K562 (cell line): ENCODE data around the gene ORAI3. TPM values are rescaled to one million over a fixed set of nuclear protein-coding genes. Genes with fewer than 3 reads are reported as not detected.

Experiments
- ARID3A ChIP-seq: IDR thresholded peaks from 2 replicates; pipeline ENCODE4 v1.6.1; 2012; ENCODE audit warnings: low read depth, low read length, improper control_type of control experiment, borderline replicate concordance
- CTCFL ChIP-seq: IDR thresholded peaks from 2 replicates; pipeline ENCODE4 v1.6.1; 2011; ENCODE audit warnings: borderline replicate concordance, low read depth, mild to moderate bottlenecking, moderate library complexity, low read length; ENCODE audit not compliant: insufficient read depth, poor library complexity, severe bottlenecking
- FOXP1 ChIP-seq: sonication (generic); formaldehyde crosslinking; IDR thresholded peaks from 2 replicates; pipeline ENCODE4 v1.8.0; 2022; ENCODE audit warnings: mild to moderate bottlenecking, missing genetic modification reagents
- HDAC8 ChIP-seq: fragments of 450-650 bp; IDR thresholded peaks from 2 replicates; pipeline ENCODE4 v1.6.1; 2016; ENCODE audit warnings: mild to moderate bottlenecking, missing genetic modification characterization, moderate library complexity, missing compliant biosample characterization
- HLTF ChIP-seq: fragments of 450-650 bp; IDR thresholded peaks from 2 replicates; pipeline ENCODE4 v1.6.1; 2016
- KDM5B ChIP-seq: fragments of 200-600 bp; sonication (generic); IDR thresholded peaks from 2 replicates; pipeline ENCODE4 v1.6.1; 2012; ENCODE audit warnings: low read depth, mild to moderate bottlenecking, moderate library complexity, low read length, control low read depth, inconsistent platforms; ENCODE audit not compliant: insufficient replicate concordance
- LARP7 ChIP-seq: fragments of 450-650 bp; IDR thresholded peaks from 2 replicates; pipeline ENCODE4 v1.6.1; 2016
- MYBL2 ChIP-seq, 2 experiments: fragments of 450-650 bp in 1 of 2; sonication (generic) in 1 of 2; formaldehyde crosslinking in 1 of 2; IDR thresholded peaks; 2 replicates each; pipeline versions ENCODE4 v1.6.1 to v1.8.1; 2017 to 2022; ENCODE audit warnings: borderline replicate concordance in 1 of 2, inconsistent platforms in 1 of 2, low read depth in 1 of 2, mild to moderate bottlenecking in 1 of 2, missing genetic modification reagents in 1 of 2, moderate library complexity in 1 of 2
- NR4A1 ChIP-seq, 2 experiments: fragments of 250-450 bp in 1 of 2; fragments of 450-650 bp in 1 of 2; sonication (Bioruptor Pico) in 1 of 2; IDR thresholded peaks; 2 replicates each; pipeline versions ENCODE4 v1.4.0 to v1.6.1; 2016 to 2020; ENCODE audit warnings: mild to moderate bottlenecking in 2 of 2, missing compliant biosample characterization in 1 of 2, missing genetic modification characterization in 1 of 2, moderate library complexity in 1 of 2
- SIN3A ChIP-seq, 2 experiments: fragments of 150-350 bp in 1 of 2; IDR thresholded peaks; 2 replicates each; pipeline ENCODE4 v1.6.1; 2011 to 2016; ENCODE audit warnings: borderline replicate concordance in 2 of 2, low read depth in 2 of 2, low read length in 2 of 2, mild to moderate bottlenecking in 2 of 2, moderate library complexity in 2 of 2; ENCODE audit not compliant: control insufficient read depth in 1 of 2
- STAT5A ChIP-seq: IDR thresholded peaks from 2 replicates; pipeline ENCODE4 v1.6.1; 2012; ENCODE audit warnings: low read length, inconsistent platforms, borderline replicate concordance
- TEAD2 ChIP-seq: fragments of 450-650 bp; IDR thresholded peaks from 2 replicates; pipeline ENCODE4 v1.6.1; 2016; ENCODE audit warnings: missing genetic modification characterization, control low read depth, missing compliant biosample characterization
- TRIM28 ChIP-seq: fragments of 450-650 bp; IDR thresholded peaks from 2 replicates; pipeline ENCODE4 v1.6.1; 2017
- WHSC1 ChIP-seq: IDR thresholded peaks from one replicate; pipeline ENCODE4 v1.6.1; 2012; ENCODE audit warnings: low read length, control low read depth, inconsistent platforms
- ZKSCAN1 ChIP-seq: fragments of 150-350 bp; IDR thresholded peaks from 2 replicates; pipeline ENCODE4 v1.6.1; 2016; ENCODE audit warnings: low read depth, low read length
- ZMIZ1 ChIP-seq, 2 experiments: fragments of 150-350 bp in 1 of 2; IDR thresholded peaks; 2 replicates each; pipeline ENCODE4 v1.6.1; 2012 to 2016; ENCODE audit warnings: low read depth in 2 of 2, low read length in 2 of 2, mild to moderate bottlenecking in 1 of 2, moderate library complexity in 1 of 2
- ZNF408 ChIP-seq: fragments of 250-450 bp; sonication (Bioruptor Pico); IDR thresholded peaks from 2 replicates; pipeline ENCODE4 v1.4.0; 2020; ENCODE audit warnings: low read depth, mild to moderate bottlenecking, moderate library complexity
- polyA plus RNA-seq, 8 experiments: library from polyadenylated mRNA; depleted of rRNA in 4 of 8; stranded (reverse) in 5 of 8; unstranded in 3 of 8; fragments of >200 nt; fragmentation: Nextera tagmentation in 2 of 8; fragmentation: Illumina TruSeq in 1 of 8; extraction: Ambion mirVana in 2 of 8; extraction: Trizol in 1 of 8; gene quantifications; 2 replicates each; pipeline versions ENCODE4 v1.2.1 to v1.2.3, GENCODE V29; 2011 to 2014; ENCODE audit warnings: inconsistent platforms in 1 of 8, missing spikeins in 1 of 8
- total RNA-seq, 7 experiments: library from RNA; depleted of rRNA in 6 of 7; stranded (reverse); fragments of >200 nt in 6 of 7; fragmentation: Illumina TruSeq in 2 of 7; extraction: Trizol in 2 of 7; gene quantifications; 2 replicates each; pipeline versions ENCODE4 v1.2.1 to v1.2.3, GENCODE V29; 2011 to 2021; ENCODE audit warnings: low replicate concordance in 1 of 7

ORAI3 gene
- total and polyA plus RNA-seq, 9 of the 15 experiments (the other 6 are each of a cell fraction or from before 2014, with no cell fraction given) = 4.9 to 23.3 (median 14.1) TPM

- TF ChIP-seq ZMIZ1 (IDR thresholded peaks at IDR 0.05; ENCODE audit: low read depth in 2 of 2, low read length in 2 of 2) = no peak
- no peak for TF ChIP-seq HLTF
- no peak for TF ChIP-seq FOXP1 (CRISPR knock-in tag)
- peak; percentile 40 for TF ChIP-seq KDM5B
- TF ChIP-seq ARID3A = no peak
- TF ChIP-seq MYBL2 (IDR thresholded peaks at IDR 0.05; ENCODE audit: low read depth) = no peak
- 0 out of 2 replicates have a peak, but pooled peaks have one; percentile 27 for TF ChIP-seq MYBL2 (CRISPR knock-in tag; IDR thresholded peaks at IDR 0.05; ENCODE audit: borderline replicate concordance)
- TF ChIP-seq HDAC8 = no peak
- TF ChIP-seq SIN3A (IDR thresholded peaks at IDR 0.05; ENCODE audit: borderline replicate concordance in 2 of 2, control insufficient read depth in 1 of 2, low read depth in 2 of 2, low read length in 2 of 2) = peak; percentile 41 to 77; a peak in 2 of 4 replicates
- no peak for TF ChIP-seq ZKSCAN1
- TF ChIP-seq WHSC1 = no peak
- no peak for TF ChIP-seq NR4A1 (CRISPR knock-in tag; IDR thresholded peaks at IDR 0.05)
- TF ChIP-seq NR4A1 (tag; IDR thresholded peaks at IDR 0.05) = 0 out of 2 replicates have a peak, but pooled peaks have one; percentile 28
- TF ChIP-seq TEAD2 (tag) = no peak
- TF ChIP-seq CTCFL = peak; percentile 93
- no peak for TF ChIP-seq STAT5A
- no peak for TF ChIP-seq TRIM28
- TF ChIP-seq ZNF408 = no peak
- TF ChIP-seq LARP7 = no peak
Measured at GRCh38 chr16:30902029-30902972, 46.6 kb upstream of the ORAI3 start (continued).
